Fibroblast of skin of right biceps (primary cell): Measurements from ENCODE around the gene SLC25A45.
"Not testable (repeated sequence)": the region's sequence is repeated elsewhere in the genome, so short reads cannot be mapped to it uniquely, and the experiment has no call there.

Experiments used
- DNase-seq: peaks from one replicate; pipeline ENCODE4 v3.0.0-alpha.2; 2013

The SLC25A45 gene

DNA sequence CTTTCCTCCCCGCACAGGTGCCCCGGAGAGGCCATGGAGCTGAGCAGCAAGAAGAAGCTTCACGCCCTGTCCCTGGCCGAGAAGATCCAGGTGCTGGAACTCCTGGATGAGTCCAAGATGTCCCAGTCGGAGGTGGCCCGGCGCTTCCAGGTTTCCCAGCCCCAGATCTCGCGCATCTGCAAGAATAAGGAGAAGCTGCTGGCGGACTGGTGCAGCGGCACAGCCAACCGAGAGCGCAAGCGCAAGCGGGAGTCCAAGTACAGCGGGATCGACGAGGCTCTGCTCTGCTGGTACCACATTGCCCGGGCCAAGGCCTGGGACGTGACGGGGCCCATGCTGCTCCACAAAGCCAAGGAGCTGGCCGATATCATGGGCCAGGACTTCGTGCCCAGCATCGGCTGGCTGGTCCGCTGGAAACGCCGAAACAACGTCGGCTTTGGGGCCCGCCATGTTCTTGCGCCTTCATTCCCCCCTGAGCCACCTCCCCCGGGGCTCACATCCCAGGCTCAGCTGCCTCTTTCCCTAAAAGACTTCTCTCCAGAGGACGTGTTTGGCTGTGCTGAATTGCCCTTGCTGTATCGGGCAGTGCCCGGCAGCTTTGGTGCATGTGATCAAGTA is 26.6 kb downstream of the SLC25A45 start:
- DNase-seq, result peak; percentile 22

DNA sequence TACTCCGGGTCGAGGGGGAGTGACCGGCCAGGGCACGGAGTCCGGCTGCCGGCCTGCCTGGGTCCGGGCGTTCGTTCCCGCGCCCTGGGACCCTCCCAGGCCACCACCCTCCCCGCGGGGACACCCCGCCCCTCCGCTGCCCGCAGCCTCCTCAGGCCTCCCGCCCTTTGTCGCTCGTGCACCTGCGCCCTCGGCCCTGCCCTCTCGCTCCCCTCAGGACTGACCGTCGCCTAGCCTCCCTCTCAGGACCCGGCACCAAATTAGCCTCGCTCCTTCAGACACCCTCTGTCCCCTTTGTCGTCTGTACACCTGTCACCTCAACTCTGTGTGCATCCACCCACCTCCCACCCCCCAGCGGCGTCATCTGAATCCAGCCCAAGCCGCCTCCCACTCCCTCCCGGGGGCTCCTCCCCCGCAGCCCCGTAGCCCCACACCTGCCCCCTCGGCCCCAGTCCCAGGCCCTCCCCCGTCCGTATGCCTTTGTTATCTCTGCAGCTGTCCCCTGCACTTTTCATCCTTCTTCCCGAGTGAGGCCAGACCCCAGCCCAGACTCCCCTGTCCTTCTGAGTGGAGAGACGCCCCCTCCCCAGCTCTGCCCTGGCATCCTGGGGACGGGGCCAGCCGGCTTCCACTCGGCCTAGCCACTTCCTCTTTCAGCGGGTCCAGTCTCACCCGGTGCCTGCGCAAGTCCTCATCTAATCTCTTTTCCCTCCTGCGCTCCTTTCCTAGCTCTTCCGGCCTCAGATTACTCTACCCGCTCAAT is 27.3 kb downstream of the SLC25A45 start:
- no peak for DNase-seq

GRCh38 chr11:65354265-65355012 is 28.0 kb downstream of the SLC25A45 start, which contains the start of gene TIGD3:
TSS of gene TIGD3 (plus strand) at chr11:65354751. CDS start at chr11:65355809, 1,058 bp downstream.
- DNase-seq, result peak; percentile 94

DNA sequence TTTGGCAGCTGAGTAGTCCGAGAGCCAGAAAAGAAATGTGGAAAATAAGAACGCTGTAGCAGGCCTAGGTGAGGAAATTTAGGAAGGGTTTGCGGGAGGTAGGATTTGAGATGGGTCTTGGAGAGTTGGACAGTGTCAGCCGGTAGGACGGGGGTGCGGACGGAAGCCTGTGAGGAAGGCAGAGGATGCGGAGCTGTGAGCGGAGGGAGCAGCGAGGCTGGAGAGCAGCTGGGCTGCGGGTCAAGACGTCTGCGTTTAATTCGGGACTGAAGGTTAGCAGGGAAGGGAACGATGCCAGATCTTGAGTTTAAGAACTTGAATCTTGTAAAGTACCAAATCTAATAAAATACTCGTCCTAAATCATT is 28.6 kb downstream of the SLC25A45 start:
- no peak for DNase-seq

- no peak for DNase-seq
These were observed 29.1 kb downstream of the SLC25A45 start for GRCh38 chr11:65353376-65353775.

GRCh38 chr11:65352783-65353182 is 29.7 kb downstream of the SLC25A45 start:
- DNase-seq, result no peak

GRCh38 chr11:65351511-65351910 is 30.9 kb downstream of the SLC25A45 start:
- DNase-seq, result no peak

GRCh38 chr11:65341856-65342255 is 40.6 kb downstream of the SLC25A45 start:
- DNase-seq, result no peak

- DNase-seq, result no peak
These were observed 42.2 kb downstream of the SLC25A45 start for GRCh38 chr11:65340226-65340625.

DNA sequence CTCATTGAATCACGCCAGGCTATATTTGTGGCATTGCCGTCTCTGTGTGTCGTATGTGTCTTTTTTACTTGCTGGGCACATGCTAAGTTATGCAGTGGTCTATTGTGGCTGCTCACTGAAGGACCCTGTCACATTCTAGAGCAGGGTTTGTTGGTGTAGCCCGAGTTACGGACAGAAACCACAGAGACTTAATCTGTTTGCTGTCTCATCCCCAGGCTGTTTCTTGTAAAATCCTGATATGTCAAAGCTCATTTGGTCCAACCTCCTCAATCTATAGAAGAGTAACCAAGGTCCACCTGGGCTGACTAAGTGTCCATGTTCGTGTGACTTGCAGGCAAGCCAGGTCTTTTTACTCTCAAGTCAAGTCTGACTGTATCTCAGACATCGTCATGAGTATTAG is 43.8 kb downstream of the SLC25A45 start:
- DNase-seq, result no peak

GRCh38 chr11:65334696-65335295 is 47.6 kb downstream of the SLC25A45 start:
- no peak for DNase-seq

DNA sequence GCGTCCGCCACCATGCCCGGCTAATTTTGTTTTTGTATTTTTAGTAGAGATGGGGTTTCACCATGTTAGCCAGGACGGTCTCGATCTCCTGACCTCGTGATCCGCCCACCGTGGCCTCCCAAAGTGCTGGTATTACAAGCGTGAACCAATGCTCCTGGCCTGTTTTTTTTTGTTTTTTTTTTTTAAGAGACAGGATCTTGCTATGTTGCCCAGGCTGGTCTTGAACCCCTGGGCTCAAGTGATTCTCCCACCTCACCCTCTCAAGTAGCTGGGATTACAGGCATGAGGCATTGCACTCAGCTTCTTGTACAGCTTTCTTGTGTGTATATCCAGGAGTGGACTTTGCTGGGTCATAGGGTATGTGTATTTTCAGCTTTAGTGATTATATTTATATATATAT is 49.9 kb downstream of the SLC25A45 start:
- DNase-seq, result not testable (repeated sequence)

- DNase-seq, result no peak
These were observed 51.9 kb downstream of the SLC25A45 start for GRCh38 chr11:65330544-65330943.

DNA sequence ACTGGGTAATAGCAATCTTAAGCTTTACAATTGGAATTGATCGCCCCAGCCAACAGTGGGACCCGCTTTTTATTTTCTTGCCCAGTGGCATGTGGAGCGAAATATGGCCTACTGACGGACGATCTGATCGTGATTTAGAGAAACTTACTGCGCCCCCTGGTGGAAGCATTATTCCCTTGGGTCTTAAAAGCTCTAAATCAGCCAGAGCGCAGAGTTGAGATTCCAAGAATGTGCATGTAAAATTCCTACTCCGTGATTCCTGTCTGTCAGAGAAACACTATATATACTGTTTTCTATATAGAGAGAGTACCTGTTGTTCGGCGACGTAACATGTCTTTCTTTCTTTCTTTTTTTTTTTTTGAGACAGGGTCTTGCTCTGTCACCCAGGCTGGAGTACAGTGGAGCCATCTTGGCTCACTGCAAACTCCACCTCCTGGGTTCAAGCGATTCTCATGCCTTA is 52.5 kb downstream of the SLC25A45 start:
- DNase-seq, result peak; percentile 88

- no peak for DNase-seq
These were observed 53.0 kb downstream of the SLC25A45 start for GRCh38 chr11:65329478-65329877.

DNA sequence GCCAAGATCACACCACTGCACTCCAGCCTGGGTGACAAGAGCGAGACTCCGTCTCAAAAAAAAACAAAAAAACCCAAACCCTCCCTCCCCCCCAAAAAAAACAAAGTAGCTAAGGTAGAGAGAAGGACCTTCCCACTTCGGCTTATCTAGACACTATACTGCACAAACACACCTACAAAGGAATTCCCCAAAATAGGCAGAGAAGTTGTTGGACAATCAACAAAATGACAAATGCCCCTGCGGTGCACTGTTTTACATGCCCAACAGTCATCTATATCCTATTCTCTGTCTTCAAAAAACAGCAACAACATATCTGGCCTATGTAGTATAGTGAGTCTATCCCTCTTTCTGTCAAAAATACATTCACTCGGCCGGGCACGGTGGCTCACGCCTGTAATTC is 55.4 kb downstream of the SLC25A45 start:
- DNase-seq, result no peak

GRCh38 chr11:65325435-65325834 is 57.0 kb downstream of the SLC25A45 start:
- no peak for DNase-seq
